Subcutaneous abdominal adipose tissue (tissue), 5 donors: ENCODE measurements around the gene DTX4.

Experiments
- H3K27ac ChIP-seq: one replicate; pipeline ENCODE4 v1.7.0; 2013; ENCODE audit warnings: low read depth, mild to moderate bottlenecking, inconsistent platforms, low read length, moderate library complexity
- H3K27me3 ChIP-seq, 5 donors: one replicate each; pipeline ENCODE4 v1.7.0; 2013; ENCODE audit warnings: low read length in 5 of 5, inconsistent platforms in 1 of 5; ENCODE audit not compliant: control insufficient read depth in 5 of 5, insufficient read depth in 4 of 5
- H3K36me3 ChIP-seq, 5 donors: one replicate each; pipeline ENCODE4 v1.7.0; 2013; ENCODE audit warnings: low read length in 5 of 5; ENCODE audit not compliant: control insufficient read depth in 5 of 5, insufficient read depth in 5 of 5
- H3K4me1 ChIP-seq, 5 donors: one replicate each; pipeline ENCODE4 v1.7.0; 2013; ENCODE audit warnings: low read length in 5 of 5, mild to moderate bottlenecking in 3 of 5, moderate library complexity in 1 of 5; ENCODE audit not compliant: control insufficient read depth in 5 of 5, insufficient read depth in 5 of 5
- H3K4me3 ChIP-seq, 5 donors: one replicate each; pipeline ENCODE4 v1.7.0; 2013; ENCODE audit warnings: low read length in 5 of 5, low read depth in 1 of 5
- H3K9ac ChIP-seq, 5 donors: one replicate each; pipeline ENCODE4 v1.7.0; 2013; ENCODE audit warnings: low read length in 5 of 5, mild to moderate bottlenecking in 4 of 5, moderate library complexity in 3 of 5
- H3K9me3 ChIP-seq, 5 donors: one replicate each; pipeline ENCODE4 v1.7.0; 2013; ENCODE audit warnings: low read length in 5 of 5; ENCODE audit not compliant: control insufficient read depth in 5 of 5
- donor health status: healthy.
- donor health status: healthy.
- donor health status: healthy.
- donor health status: healthy.
- donor health status: healthy.

The DTX4 gene

DNA sequence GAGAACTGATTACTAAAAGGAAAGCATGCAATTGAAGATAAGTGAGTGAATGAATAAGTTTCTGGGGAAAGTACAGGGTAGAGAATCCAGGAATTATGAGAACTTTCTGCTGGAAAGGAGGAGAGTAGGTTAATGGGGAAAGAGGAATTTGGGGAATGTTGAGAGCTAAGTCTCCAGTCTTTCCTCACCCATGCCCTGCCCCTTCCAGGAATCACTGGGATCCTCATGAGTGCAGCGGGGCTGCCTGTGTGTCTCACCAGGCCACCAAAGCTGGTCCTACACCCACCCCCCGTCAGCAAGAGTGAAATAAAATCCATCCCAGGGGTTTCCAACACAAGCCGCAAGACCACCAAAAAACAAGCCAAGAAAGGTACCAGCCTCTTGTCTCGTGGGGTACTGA lies 17.0 kb downstream of the DTX4 start:
- Histone ChIP-seq H3K36me3 (peaks cover 12 to 45% (median 32%) of the 10 kb centered on the region in 5 donors), H3K4me3 (no peak overlapping the region), H3K9me3 (no peaks in the 10 kb centered on the region), H3K27ac (peak overlapping the region; percentile 91), H3K27me3 (no peaks in the 10 kb centered on the region), H3K4me1 (peaks cover 32 to 81% (median 74%) of the 10 kb centered on the region in 5 donors), H3K9ac (peak overlapping the region in 4 of 5 donors; percentile 15 to 77 (median 55))

DNA sequence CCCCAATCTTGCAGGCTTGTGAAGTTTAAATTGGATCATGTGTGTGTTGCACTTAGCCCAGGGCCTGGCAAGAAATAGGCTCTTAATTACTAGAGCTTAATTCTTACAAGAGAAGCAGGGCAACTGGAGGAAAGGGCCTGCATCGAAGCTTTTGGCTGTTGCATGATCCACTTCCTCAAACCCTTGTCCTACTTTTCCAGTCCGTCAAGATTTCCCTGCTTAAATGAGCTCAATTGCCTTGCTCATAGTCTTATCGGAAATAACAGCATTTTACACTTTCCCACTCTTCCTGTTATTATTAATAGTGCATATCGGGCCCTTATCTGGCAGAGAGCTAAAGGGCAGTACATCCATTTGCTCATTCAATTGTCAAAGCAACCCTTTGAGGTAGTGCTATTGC lies 18.1 kb downstream of the DTX4 start:
- no peaks in the 10 kb centered on the region for H3K9me3 ChIP-seq
- H3K36me3 ChIP-seq, result peaks cover 17 to 52% (median 41%) of the 10 kb centered on the region in 5 donors
- H3K9ac ChIP-seq, result peak overlapping the region in 2 of 5 donors; percentile 68 to 71
- no peaks in the 10 kb centered on the region for H3K27me3 ChIP-seq
- peaks cover 29 to 76% (median 64%) of the 10 kb centered on the region in 5 donors for H3K4me1 ChIP-seq
- H3K27ac ChIP-seq, result peak overlapping the region; percentile 91
- H3K4me3 ChIP-seq, result peak overlapping the region in 1 of 5 donors; percentile 3

DNA sequence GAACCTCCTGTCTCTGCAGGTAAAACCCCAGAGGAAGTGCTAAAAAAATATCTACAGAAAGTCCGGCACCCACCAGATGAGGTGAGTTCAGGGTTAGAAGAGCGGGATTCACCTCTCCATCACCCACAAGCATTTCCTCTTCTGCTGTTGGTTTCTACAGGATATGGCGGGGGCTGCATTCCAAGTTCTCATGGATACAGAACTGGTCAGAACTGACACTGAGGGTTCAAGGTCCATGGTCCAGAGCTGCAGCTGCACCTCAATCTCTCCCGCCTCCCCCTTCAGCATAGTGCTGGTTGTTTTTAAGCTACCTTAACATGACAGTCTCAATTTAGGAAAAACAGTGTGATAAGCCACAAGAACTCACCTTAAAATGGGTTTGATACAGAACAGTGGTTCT lies 19.2 kb downstream of the DTX4 start:
- H3K9ac ChIP-seq, result no peak overlapping the region
- no peaks in the 10 kb centered on the region for H3K9me3 ChIP-seq
- H3K4me3 ChIP-seq, result no peak overlapping the region
- H3K27me3 ChIP-seq, result no peaks in the 10 kb centered on the region
- H3K36me3 ChIP-seq, result peaks cover 25 to 62% (median 50%) of the 10 kb centered on the region in 5 donors
- H3K4me1 ChIP-seq, result peaks cover 22 to 76% (median 53%) of the 10 kb centered on the region in 5 donors
- H3K27ac ChIP-seq, result peak overlapping the region; percentile 91

DNA sequence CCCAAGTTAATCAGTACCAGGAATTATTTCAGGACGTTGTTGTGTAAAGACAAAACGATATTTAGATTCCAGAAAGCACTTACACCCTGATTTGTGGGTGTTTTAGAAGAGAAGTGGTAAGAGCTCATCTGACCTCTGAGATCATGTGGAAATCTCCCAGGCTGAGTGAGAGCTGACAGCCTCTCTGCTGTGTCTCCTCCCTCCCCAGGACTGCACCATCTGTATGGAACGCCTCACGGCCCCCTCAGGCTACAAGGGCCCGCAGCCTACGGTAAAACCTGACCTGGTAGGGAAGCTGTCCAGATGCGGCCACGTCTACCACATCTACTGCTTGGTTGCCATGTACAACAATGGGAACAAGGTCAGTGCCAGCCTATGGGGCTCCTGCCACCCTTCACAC lies 20.0 kb downstream of the DTX4 start:
- peak overlapping the region; percentile 91 for H3K27ac ChIP-seq

DNA sequence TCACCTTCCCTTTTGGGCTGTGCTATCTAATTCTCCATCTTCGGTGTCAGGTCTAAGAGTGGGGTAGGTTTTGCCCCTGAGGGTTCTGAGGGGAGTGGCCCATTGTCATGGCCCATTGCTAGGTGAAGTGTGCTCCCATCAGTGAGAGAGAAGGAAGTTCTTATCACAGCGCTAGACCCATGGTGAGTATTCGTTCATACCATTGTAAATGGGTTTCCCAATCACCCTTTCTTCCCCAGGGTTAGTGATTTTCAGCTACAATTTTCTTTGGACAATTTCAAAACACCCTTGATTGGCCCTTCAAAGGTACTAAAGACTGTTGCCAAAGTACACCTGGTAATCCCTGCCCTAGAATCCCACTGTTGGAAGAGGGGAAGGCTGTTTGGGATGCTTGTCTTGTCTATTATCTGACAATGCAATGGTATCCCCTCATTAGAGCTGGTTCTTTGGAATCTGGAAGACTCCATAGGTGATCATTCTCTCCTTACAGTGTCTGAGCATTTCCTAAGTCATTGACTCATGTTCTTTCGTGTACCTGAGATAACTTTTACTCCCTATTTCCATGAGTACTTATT lies 20.6 kb downstream of the DTX4 start:
- no peak overlapping the region for H3K27ac ChIP-seq
- no peak overlapping the region for H3K9ac ChIP-seq
- H3K27me3 ChIP-seq, result no peaks in the 10 kb centered on the region
- H3K4me3 ChIP-seq, result no peak overlapping the region
- peaks cover 28 to 76% (median 61%) of the 10 kb centered on the region in 5 donors for H3K36me3 ChIP-seq
- H3K9me3 ChIP-seq, result no peaks in the 10 kb centered on the region
- H3K4me1 ChIP-seq, result peaks cover 19 to 76% (median 42%) of the 10 kb centered on the region in 5 donors

More for the DNA sequence above, 20.0 kb downstream of the DTX4 start:
- H3K9me3 ChIP-seq, result no peaks in the 10 kb centered on the region
- H3K4me1 ChIP-seq, result peaks cover 19 to 76% (median 45%) of the 10 kb centered on the region in 5 donors
- H3K9ac ChIP-seq, result no peak overlapping the region
- H3K36me3 ChIP-seq, result peaks cover 28 to 70% (median 58%) of the 10 kb centered on the region in 5 donors
- H3K27me3 ChIP-seq, result no peaks in the 10 kb centered on the region
- H3K4me3 ChIP-seq, result no peak overlapping the region

DNA sequence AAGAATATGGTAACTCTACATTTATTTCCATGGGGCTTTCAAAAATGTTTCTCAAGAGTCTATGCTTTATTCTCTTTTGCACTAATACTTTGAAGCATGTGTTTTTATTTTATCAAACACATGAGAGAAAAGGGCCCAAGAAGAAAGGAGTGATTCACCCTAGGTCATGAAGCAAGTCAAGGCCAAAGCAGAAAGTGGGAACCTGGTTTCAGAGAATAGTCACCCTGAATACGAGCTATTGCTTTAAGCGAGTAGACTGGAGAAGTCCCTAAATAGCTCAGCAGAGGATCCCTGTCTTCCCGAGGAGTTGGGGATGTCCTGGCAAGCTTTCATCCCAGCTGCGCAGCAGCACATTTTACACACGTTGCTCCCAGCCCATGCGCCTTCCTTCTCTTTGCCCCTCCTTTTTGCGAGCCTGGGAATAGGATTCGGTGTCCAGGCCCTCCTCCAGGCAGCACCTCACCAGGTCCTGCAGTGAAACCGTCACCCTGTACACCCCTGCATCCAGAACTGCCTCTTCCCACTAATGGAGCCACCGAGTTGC lies 21.7 kb downstream of the DTX4 start:
- Histone ChIP-seq H3K4me3 (no peak overlapping the region), H3K9me3 (no peaks in the 10 kb centered on the region), H3K4me1 (peaks cover 22 to 76% (median 42%) of the 10 kb centered on the region in 5 donors), H3K36me3 (peaks cover 28 to 79% (median 63%) of the 10 kb centered on the region in 5 donors), H3K27ac (no peak overlapping the region), H3K9ac (no peak overlapping the region), H3K27me3 (no peaks in the 10 kb centered on the region)

DNA sequence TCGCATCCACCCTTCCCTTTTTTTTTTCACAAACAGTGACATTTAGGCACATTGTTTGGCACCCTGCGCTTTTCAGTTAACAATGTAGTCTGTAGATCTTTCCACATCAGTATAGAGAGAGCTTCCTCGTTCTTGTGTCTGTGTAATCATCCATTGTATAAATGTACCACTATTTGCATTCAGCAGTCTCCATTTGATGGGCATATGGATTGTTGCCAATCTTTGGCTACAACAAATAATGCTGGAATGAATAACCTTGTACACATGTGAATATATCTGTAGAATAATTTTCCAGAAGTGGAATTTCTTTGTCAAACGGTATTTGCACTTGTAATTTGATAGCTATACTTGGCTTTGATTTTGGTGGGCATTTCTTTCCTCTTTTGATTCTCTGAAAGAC lies 23.7 kb downstream of the DTX4 start:
- H3K36me3 ChIP-seq, result peaks cover 31 to 80% (median 63%) of the 10 kb centered on the region in 5 donors

DNA sequence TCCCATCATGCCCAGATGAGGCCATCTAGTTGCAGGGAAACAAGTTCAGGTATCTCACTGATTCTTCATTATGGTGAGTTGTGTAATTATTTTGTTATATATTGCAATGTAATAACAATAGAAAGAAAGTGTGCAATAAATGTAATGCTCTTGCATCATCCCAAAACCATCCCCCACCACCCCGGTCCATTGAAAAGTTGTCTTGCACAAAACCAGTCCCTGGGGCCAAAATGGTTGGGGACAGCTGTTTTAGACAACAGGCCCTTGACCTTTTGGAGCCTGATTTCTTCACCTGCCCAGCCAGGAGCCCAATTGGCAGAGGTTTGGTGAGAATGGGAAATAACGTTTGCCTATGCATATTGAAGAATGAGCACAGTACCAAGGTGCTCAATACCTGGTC lies 24.8 kb downstream of the DTX4 start:
- Histone ChIP-seq H3K9me3 (no peaks in the 10 kb centered on the region), H3K9ac (no peak overlapping the region), H3K4me1 (peaks cover 17 to 73% (median 23%) of the 10 kb centered on the region in 5 donors), H3K27me3 (no peaks in the 10 kb centered on the region), H3K27ac (peak overlapping the region; percentile 80), H3K4me3 (no peak overlapping the region), H3K36me3 (peaks cover 32 to 78% (median 63%) of the 10 kb centered on the region in 5 donors)

More for the DNA sequence above, 23.7 kb downstream of the DTX4 start:
- Histone ChIP-seq H3K9me3 (no peaks in the 10 kb centered on the region), H3K4me1 (peaks cover 17 to 74% (median 25%) of the 10 kb centered on the region in 5 donors), H3K9ac (no peak overlapping the region), H3K27me3 (no peaks in the 10 kb centered on the region), H3K27ac (no peak overlapping the region), H3K4me3 (no peak overlapping the region)

DNA sequence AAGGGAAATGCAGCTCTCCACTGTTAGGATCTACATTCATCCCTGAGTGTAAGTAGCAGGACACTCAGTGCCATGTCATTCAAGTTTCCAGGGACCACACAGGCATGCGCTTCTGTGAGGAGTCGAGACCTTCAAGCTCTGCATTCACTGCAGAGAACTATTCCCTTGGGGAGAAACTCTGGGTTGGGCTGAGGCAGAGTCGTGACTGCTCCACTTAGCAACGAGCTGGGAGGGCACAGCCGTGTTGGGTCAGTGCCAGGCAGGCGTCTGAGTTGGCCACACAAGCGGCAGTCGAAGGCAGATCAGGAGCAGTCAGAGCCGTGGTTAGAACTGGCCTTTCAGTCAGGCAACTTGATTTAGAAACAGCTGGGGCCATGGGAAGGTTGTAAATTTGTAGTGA lies 26.1 kb downstream of the DTX4 start:
- no peak overlapping the region for H3K4me3 ChIP-seq
- peak overlapping the region; percentile 80 for H3K27ac ChIP-seq
- H3K27me3 ChIP-seq, result no peaks in the 10 kb centered on the region
- H3K9ac ChIP-seq, result peak overlapping the region in 3 of 5 donors; percentile 4 to 66 (median 42)
- H3K9me3 ChIP-seq, result no peaks in the 10 kb centered on the region
- peaks cover 17 to 68% (median 23%) of the 10 kb centered on the region in 5 donors for H3K4me1 ChIP-seq
- peaks cover 38 to 77% (median 60%) of the 10 kb centered on the region in 5 donors for H3K36me3 ChIP-seq

DNA sequence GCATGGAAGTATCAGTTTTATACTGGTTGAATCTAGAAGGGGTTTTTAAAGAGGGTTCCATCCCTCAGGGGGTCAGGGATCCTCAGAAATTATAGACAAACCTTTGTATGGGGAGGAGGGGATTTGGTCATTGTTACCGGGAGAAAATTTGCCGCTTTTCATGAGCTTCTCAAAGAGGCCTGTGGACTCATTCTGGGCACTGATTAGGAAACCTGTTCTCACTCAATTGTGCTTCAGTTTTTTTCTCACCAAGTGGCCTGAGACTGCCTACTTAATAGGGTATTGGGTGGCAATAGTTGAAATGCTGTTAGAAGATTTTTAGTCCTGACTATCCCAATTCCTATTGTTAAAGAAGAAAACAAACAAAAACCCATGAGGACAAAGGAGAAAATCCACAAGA lies 26.8 kb downstream of the DTX4 start:
- Histone ChIP-seq H3K27me3 (no peaks in the 10 kb centered on the region), H3K4me1 (peaks cover 17 to 68% (median 23%) of the 10 kb centered on the region in 5 donors), H3K9me3 (no peaks in the 10 kb centered on the region), H3K36me3 (peaks cover 38 to 76% (median 58%) of the 10 kb centered on the region in 5 donors), H3K4me3 (no peak overlapping the region), H3K27ac (peak overlapping the region; percentile 80), H3K9ac (peak overlapping the region in 4 of 5 donors; percentile 4 to 66 (median 43))
